A673 (cell line): ENCODE data around the gene HECW1. TPM values are rescaled to one million over a fixed set of nuclear protein-coding genes. Genes with fewer than 3 reads are reported as not detected.

Source experiments
- BruUV-seq: library from RNA; stranded (reverse); fragments of 400-500 nt; replicated peaks from 2 replicates; lab custom pipeline; 2021; lab: Mats Ljungman, UMichigan
- CTCF ChIA-PET: fragments of 300-600 bp; sonication (Branson Sonifier 250); formaldehyde crosslinking; loops from one replicate; lab custom pipeline; 2022; ENCODE audit warnings: antibody characterized with exemption; lab: Charles Lee
- POLR2A ChIA-PET: fragments of 300-600 bp; sonication (Branson Sonifier 250); formaldehyde crosslinking; loops from one replicate; lab custom pipeline; 2022; ENCODE audit warnings: antibody characterized with exemption; ENCODE audit not compliant: low non-redundant PET; lab: Charles Lee
- DNase-seq: peaks from one replicate; pipeline ENCODE4 v3.0.0-alpha.2; 2015; ENCODE audit warnings: low spot score
- H3K27ac ChIP-seq: fragments of 200-600 bp; sonication (generic); 2 replicates; pipeline ENCODE4 v1.5.1; 2016; ENCODE audit warnings: mixed run types, low read depth, mild to moderate bottlenecking, mixed read lengths, antibody characterized with exemption, low read length; ENCODE audit not compliant: poor library complexity, severe bottlenecking
- H3K27me3 ChIP-seq: fragments of 200-600 bp; sonication (generic); replicated peaks from 2 replicates; pipeline ENCODE4 v1.6.1; 2017; ENCODE audit warnings: mixed run types, low read depth, mild to moderate bottlenecking, mixed read lengths, antibody characterized with exemption, low read length; ENCODE audit not compliant: insufficient read depth, poor library complexity
- H3K36me3 ChIP-seq: fragments of 200-600 bp; sonication (generic); 2 replicates; pipeline ENCODE4 v1.6.1; 2016; ENCODE audit warnings: mixed run types, mild to moderate bottlenecking, mixed read lengths, antibody characterized with exemption, low read length; ENCODE audit not compliant: insufficient read depth, poor library complexity, severe bottlenecking
- H3K4me1 ChIP-seq: fragments of 200-600 bp; sonication (generic); 2 replicates; pipeline ENCODE4 v1.6.1; 2017; ENCODE audit warnings: mixed run types, mild to moderate bottlenecking, mixed read lengths, antibody characterized with exemption, low read length; ENCODE audit not compliant: insufficient read depth, poor library complexity, severe bottlenecking
- H3K4me3 ChIP-seq: fragments of 200-600 bp; sonication (generic); 2 replicates; pipeline ENCODE4 v1.5.1; 2016; ENCODE audit warnings: low read depth, mixed run types, mild to moderate bottlenecking, mixed read lengths, low read length; ENCODE audit not compliant: poor library complexity, severe bottlenecking
- H3K9me3 ChIP-seq: fragments of 200-600 bp; sonication (generic); 2 replicates; pipeline ENCODE4 v1.6.1; 2016; ENCODE audit warnings: mixed run types, low read depth, mild to moderate bottlenecking, mixed read lengths, antibody characterized with exemption, low read length; ENCODE audit not compliant: poor library complexity, severe bottlenecking
- CTCF ChIP-seq: fragments of 300-800, 200-600 bp; sonication (generic); conservative IDR thresholded peaks from 2 replicates; pipeline ENCODE4 v1.5.1; 2017; ENCODE audit warnings: low read depth, mild to moderate bottlenecking, antibody characterized with exemption, low read length, moderate library complexity, mixed read lengths
- EZH2 ChIP-seq: fragments of 200-600 bp; sonication (generic); IDR thresholded peaks from 2 replicates; pipeline ENCODE4 v1.6.1; 2017; ENCODE audit warnings: borderline replicate concordance, low read depth, mild to moderate bottlenecking, mixed read lengths, antibody characterized with exemption, low read length; ENCODE audit not compliant: poor library complexity, severe bottlenecking
- intact Hi-C: fragments of 100-400 bp; cut with micrococcal nuclease; formaldehyde crosslinking; loops from one replicate; pipeline ENCODE4 v1.10.0; 2022; ENCODE audit not compliant: unreplicated experiment
- total RNA-seq: library from RNA; stranded (reverse); gene quantifications from 2 replicates; pipeline ENCODE4 v1.2.3, GENCODE V29; 2021

HECW1 gene
- total RNA-seq, 1 experiment from 2014 or later: 0.39 TPM

GRCh38 chr7:43575506-43575905 is 463.1 kb downstream of the HECW1 start:
- H3K27ac ChIP-seq: no peak overlapping the region
- no peaks in the 10 kb centered on the region for H3K9me3 ChIP-seq
- POLR2A ChIA-PET: no interaction called here
- CTCF ChIA-PET: no interaction called here
- intact Hi-C loops: no loop called here
- TF ChIP-seq EZH2: no peak
- no peaks in the 10 kb centered on the region for H3K4me1 ChIP-seq
- no peak overlapping the region for H3K4me3 ChIP-seq
- no peaks in the 10 kb centered on the region for H3K36me3 ChIP-seq
- BruUV-seq: no TSS peak
- no peaks in the 10 kb centered on the region for H3K27me3 ChIP-seq
- no peak for DNase-seq

- Histone ChIP-seq H3K4me1 (no peaks in the 10 kb centered on the region), H3K27ac (no peak overlapping the region), H3K27me3 (no peaks in the 10 kb centered on the region), H3K4me3 (no peak overlapping the region), H3K36me3 (no peaks in the 10 kb centered on the region), H3K9me3 (no peaks in the 10 kb centered on the region)
- no peak for DNase-seq
- ChIA-PET POLR2A (no interaction called here), CTCF (no interaction called here)
- no TSS peak for BruUV-seq
- TF ChIP-seq EZH2 (no peak), CTCF (no peak)
- intact Hi-C loops: no loop called here
These were observed 463.8 kb downstream of the HECW1 start for GRCh38 chr7:43576241-43576640.

DNA sequence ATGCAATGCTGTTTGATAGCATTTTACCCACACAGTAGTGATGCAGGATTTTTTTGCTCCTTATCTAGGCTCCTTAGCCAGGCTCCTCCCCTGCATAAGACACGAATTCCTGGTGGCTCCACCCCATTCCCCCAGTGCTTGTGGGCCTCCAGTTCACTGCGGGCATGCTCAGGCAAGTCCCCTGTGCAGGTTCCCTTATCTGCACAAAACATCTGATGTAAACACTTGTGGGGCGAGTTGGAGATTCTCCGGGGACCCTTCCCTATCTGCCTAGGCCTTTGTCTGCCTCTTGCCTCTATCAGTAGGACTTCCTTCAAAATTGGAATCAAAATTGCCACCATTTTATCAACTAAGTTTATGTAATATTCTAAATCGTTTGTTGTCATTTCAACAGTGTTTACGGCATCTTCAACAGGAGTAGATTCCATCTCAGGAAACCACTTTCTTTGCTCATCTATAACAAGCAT is 465.1 kb downstream of the HECW1 start:
- TF ChIP-seq CTCF (no peak), EZH2 (no peak)
- POLR2A ChIA-PET: interaction anchor here (0.6 kb wide), 1 partner anchor 375 kb away, joined by 3 read pairs; no protein-coding TSS in a partner anchor
- Histone ChIP-seq H3K4me3 (no peak overlapping the region), H3K4me1 (peaks cover 4% of the 10 kb centered on the region), H3K27ac (no peak overlapping the region), H3K27me3 (peaks cover 5% of the 10 kb centered on the region), H3K36me3 (no peaks in the 10 kb centered on the region), H3K9me3 (no peaks in the 10 kb centered on the region)
- intact Hi-C loops: no loop called here
- DNase-seq: no peak
- BruUV-seq: no TSS peak
- CTCF ChIA-PET: no interaction called here
